Astrocyte (in vitro differentiated cells and primary cell): Measurements from ENCODE around the gene PLEKHM2. TPM values are rescaled to one million over a fixed set of nuclear protein-coding genes. Genes with fewer than 3 reads are reported as not detected.

ENCODE experiments used
- DNase-seq: peaks from one replicate; pipeline ENCODE4 v3.0.0-alpha.2; 2010; ENCODE audit warnings: low read depth
- FAIRE-seq: peaks from 2 replicates; lab custom pipeline; 2011; peaks lifted over from hg19 to GRCh38; lab: Jason Lieb, UNC
- H2AFZ ChIP-seq: 2 replicates; pipeline ENCODE4 v1.6.0; 2012; ENCODE audit warnings: low read depth, low read length, inconsistent platforms
- H3K27ac ChIP-seq: 2 replicates; pipeline ENCODE4 v1.5.1; 2011; ENCODE audit warnings: low read depth, low read length, inconsistent platforms
- H3K27me3 ChIP-seq: 2 replicates; pipeline ENCODE4 v1.6.0; 2011; ENCODE audit warnings: low read length, inconsistent platforms; ENCODE audit not compliant: insufficient read depth
- H3K36me3 ChIP-seq: 2 replicates; pipeline ENCODE4 v1.5.1; 2011; ENCODE audit warnings: low read length, inconsistent platforms; ENCODE audit not compliant: insufficient read depth
- H3K4me1 ChIP-seq: 2 replicates; pipeline ENCODE4 v1.5.1; 2011; ENCODE audit warnings: low read length, inconsistent platforms; ENCODE audit not compliant: insufficient read depth
- H3K4me2 ChIP-seq: 2 replicates; pipeline ENCODE4 v1.6.0; 2012; ENCODE audit warnings: low read length, inconsistent platforms
- H3K4me3 ChIP-seq: 2 replicates; pipeline ENCODE4 v1.5.1; 2011; ENCODE audit warnings: low read depth, mild to moderate bottlenecking, low read length, inconsistent platforms; ENCODE audit not compliant: insufficient read depth
- H3K79me2 ChIP-seq: 2 replicates; pipeline ENCODE4 v1.6.0; 2012; ENCODE audit warnings: mild to moderate bottlenecking, low read length, inconsistent platforms; ENCODE audit not compliant: insufficient read depth
- H3K9ac ChIP-seq: 2 replicates; pipeline ENCODE4 v1.6.0; 2012; ENCODE audit warnings: mild to moderate bottlenecking, low read length, inconsistent platforms
- H3K9me3 ChIP-seq: 2 replicates; pipeline ENCODE4 v1.5.1; 2012; ENCODE audit warnings: low read depth, mild to moderate bottlenecking, low read length, inconsistent platforms; ENCODE audit not compliant: insufficient read depth
- H4K20me1 ChIP-seq: 2 replicates; pipeline ENCODE4 v1.6.0; 2012; ENCODE audit warnings: low read length, inconsistent platforms; ENCODE audit not compliant: insufficient read depth
- H3K27ac Mint-ChIP-seq: one replicate; pipeline ENCODE4 v1.8.0; 2021; ENCODE audit warnings: mild to moderate bottlenecking, mixed read lengths; ENCODE audit not compliant: unreplicated experiment
- H3K27me3 Mint-ChIP-seq: one replicate; pipeline ENCODE4 v1.8.0; 2021; ENCODE audit warnings: low read depth, mixed read lengths; ENCODE audit not compliant: unreplicated experiment
- H3K36me3 Mint-ChIP-seq: one replicate; pipeline ENCODE4 v1.8.0; 2021; ENCODE audit warnings: low read depth, mixed read lengths; ENCODE audit not compliant: unreplicated experiment
- H3K4me1 Mint-ChIP-seq: one replicate; pipeline ENCODE4 v1.8.0; 2021; ENCODE audit warnings: low read depth, mixed read lengths; ENCODE audit not compliant: unreplicated experiment
- H3K4me3 Mint-ChIP-seq: one replicate; pipeline ENCODE4 v1.8.0; 2021; ENCODE audit warnings: mild to moderate bottlenecking, moderate library complexity, mixed read lengths; ENCODE audit not compliant: unreplicated experiment
- H3K9me3 Mint-ChIP-seq: one replicate; pipeline ENCODE4 v1.8.0; 2021; ENCODE audit warnings: mild to moderate bottlenecking, mixed read lengths; ENCODE audit not compliant: unreplicated experiment
- EZH2 ChIP-seq: IDR thresholded peaks from 2 replicates; pipeline ENCODE4 v1.6.1; 2012; ENCODE audit warnings: mild to moderate bottlenecking, low read length, inconsistent platforms; ENCODE audit not compliant: insufficient read depth
- total RNA-seq: library from RNA; stranded (reverse); gene quantifications from 2 replicates; pipeline ENCODE4 v1.2.1, GENCODE V29; 2021
- TF ChIP-seq, protein P1 (sequence below): IDR thresholded peaks from 2 replicates; pipeline ENCODE4 v1.5.1; 2011; ENCODE audit warnings: low read depth, mild to moderate bottlenecking, inconsistent platforms, low read length, moderate library complexity; ENCODE audit not compliant: insufficient read depth

The PLEKHM2 gene
- total RNA-seq, 1 donor from 2014 or later = 48.3 TPM

DNA sequence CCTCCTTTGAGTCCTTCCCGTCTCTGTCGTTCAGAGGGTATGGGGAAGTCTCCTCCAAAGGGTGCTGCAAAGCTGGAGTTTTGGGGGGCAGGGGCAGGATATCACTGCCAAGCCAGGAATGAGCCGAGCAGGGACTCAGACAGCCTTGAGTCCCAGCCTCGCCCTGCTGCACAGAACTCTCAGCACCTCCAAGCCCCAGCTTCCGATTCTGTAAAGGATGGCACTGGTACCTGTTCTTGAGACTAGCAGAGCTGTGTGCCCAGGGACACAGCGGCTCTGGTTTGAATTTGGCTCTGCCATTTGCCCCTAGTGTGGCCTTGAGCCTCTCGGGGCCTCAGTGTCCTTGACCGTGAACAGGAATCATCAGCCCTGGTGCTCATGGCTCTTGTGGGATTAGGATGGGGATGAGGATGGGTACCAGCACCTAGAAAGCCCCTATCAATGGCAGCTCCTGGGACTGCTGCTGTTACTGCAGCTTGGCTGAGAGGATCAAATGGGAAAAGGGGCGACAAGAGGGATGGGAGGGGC is 73.0 kb downstream of the PLEKHM2 start:
- H3K27me3 Mint-ChIP-seq = peaks cover 5% of the 10 kb centered on the region
- Histone ChIP-seq H3K4me1 (peaks cover 23% of the 10 kb centered on the region), H3K27me3 (no peaks in the 10 kb centered on the region), H2AFZ (no peak overlapping the region), H3K36me3 (no peaks in the 10 kb centered on the region), H3K27ac (no peak overlapping the region), H4K20me1 (peaks cover 17% of the 10 kb centered on the region), H3K4me2 (peak overlapping the region; percentile 92), H3K9ac (peak overlapping the region; percentile 92), H3K4me3 (no peak overlapping the region), H3K9me3 (no peaks in the 10 kb centered on the region), H3K79me2 (peaks cover 34% of the 10 kb centered on the region)
- no peak overlapping the region for H3K27ac Mint-ChIP-seq
- peaks cover 3% of the 10 kb centered on the region for H3K36me3 Mint-ChIP-seq
- peaks cover 9% of the 10 kb centered on the region for H3K4me1 Mint-ChIP-seq
- no peak for FAIRE-seq
- H3K4me3 Mint-ChIP-seq = peak overlapping the region; percentile 66
- H3K9me3 Mint-ChIP-seq = peaks cover 3% of the 10 kb centered on the region
- DNase-seq = no peak
- TF ChIP-seq, protein P1, sequence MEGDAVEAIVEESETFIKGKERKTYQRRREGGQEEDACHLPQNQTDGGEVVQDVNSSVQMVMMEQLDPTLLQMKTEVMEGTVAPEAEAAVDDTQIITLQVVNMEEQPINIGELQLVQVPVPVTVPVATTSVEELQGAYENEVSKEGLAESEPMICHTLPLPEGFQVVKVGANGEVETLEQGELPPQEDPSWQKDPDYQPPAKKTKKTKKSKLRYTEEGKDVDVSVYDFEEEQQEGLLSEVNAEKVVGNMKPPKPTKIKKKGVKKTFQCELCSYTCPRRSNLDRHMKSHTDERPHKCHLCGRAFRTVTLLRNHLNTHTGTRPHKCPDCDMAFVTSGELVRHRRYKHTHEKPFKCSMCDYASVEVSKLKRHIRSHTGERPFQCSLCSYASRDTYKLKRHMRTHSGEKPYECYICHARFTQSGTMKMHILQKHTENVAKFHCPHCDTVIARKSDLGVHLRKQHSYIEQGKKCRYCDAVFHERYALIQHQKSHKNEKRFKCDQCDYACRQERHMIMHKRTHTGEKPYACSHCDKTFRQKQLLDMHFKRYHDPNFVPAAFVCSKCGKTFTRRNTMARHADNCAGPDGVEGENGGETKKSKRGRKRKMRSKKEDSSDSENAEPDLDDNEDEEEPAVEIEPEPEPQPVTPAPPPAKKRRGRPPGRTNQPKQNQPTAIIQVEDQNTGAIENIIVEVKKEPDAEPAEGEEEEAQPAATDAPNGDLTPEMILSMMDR = no peak
- TF ChIP-seq EZH2 = no peak

DNA sequence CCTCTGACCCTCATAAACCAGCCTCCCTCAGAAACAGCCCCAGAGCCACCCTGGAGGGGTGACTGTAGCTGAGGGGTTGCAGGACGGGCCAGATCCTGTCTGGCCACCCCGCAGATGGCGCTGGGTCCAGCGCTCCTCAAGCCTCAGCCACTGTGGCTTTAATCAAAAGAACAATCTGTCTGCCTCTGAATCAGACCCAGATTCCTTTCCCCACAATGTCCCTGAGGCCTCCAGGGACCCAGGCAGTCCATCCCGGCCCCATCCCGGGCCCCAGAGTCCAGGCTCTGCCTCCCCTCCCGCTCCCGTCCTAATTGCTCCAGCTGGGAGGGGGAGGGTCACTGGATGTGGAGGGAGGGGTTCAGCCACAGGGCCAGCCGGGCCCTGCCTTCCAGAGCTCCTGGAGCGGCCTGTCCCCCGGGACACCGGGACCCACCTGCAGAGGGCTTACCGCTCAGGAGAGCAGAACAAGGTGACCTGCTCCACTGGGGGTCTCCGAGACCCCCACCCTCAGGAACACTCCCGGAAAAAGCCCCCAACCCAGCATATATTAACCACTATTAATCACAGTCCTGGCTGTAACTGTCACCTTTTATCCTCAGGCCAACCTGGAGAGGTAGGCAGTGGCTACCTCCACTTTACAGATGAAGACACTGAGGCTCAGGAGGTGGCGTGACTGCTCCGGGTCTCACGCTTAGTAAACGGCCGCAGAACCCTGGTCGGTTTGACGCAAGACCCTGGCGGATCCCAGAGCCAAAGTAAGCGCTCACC is 73.6 kb downstream of the PLEKHM2 start:
- no peaks in the 10 kb centered on the region for H3K9me3 ChIP-seq
- Mint-ChIP-seq H3K27ac (peak overlapping the region; percentile 66), H3K9me3 (peaks cover 3% of the 10 kb centered on the region), H3K27me3 (peaks cover 4% of the 10 kb centered on the region), H3K36me3 (peaks cover 8% of the 10 kb centered on the region), H3K4me3 (peak overlapping the region; percentile 87), H3K4me1 (peaks cover 12% of the 10 kb centered on the region)
- TF ChIP-seq, protein P1 = no peak
- TF ChIP-seq EZH2 = no peak
- peaks cover 23% of the 10 kb centered on the region for H3K4me1 ChIP-seq
- no peak for FAIRE-seq
- peaks cover 23% of the 10 kb centered on the region for H4K20me1 ChIP-seq
- H3K27me3 ChIP-seq = no peaks in the 10 kb centered on the region
- H2AFZ ChIP-seq = peak overlapping the region; percentile 73
- H3K36me3 ChIP-seq = no peaks in the 10 kb centered on the region
- peak; percentile 23 for DNase-seq
- H3K27ac ChIP-seq = peak overlapping the region; percentile 12
- peak overlapping the region; percentile 53 for H3K4me3 ChIP-seq
- H3K79me2 ChIP-seq = peaks cover 41% of the 10 kb centered on the region
- peak overlapping the region; percentile 92 for H3K4me2 ChIP-seq
- H3K9ac ChIP-seq = peak overlapping the region; percentile 92
